Sigmoid colon (tissue), 4 donors: ENCODE data around the gene CTPS2.

ENCODE experiments used
- CTCF ChIP-seq, 4 experiments: fragments of 450-650 bp in 3 of 4; fragments of 200-600 bp in 1 of 4; IDR thresholded peaks; one replicate each; pipeline ENCODE4 v1.5.1; 2016 to 2019; ENCODE audit warnings: antibody characterized with exemption in 4 of 4, mild to moderate bottlenecking in 3 of 4, moderate library complexity in 2 of 4
- EP300 ChIP-seq, 4 donors: sonication (generic); formaldehyde crosslinking; IDR thresholded peaks; one replicate each; pipeline ENCODE4 v1.6.1; 2017; ENCODE audit warnings: antibody characterized with exemption in 4 of 4
- POLR2A ChIP-seq, 2 donors: fragments of 450-650 bp; IDR thresholded peaks; one replicate each; pipeline ENCODE4 v1.6.1; 2016; ENCODE audit warnings: antibody characterized with exemption in 2 of 2, mild to moderate bottlenecking in 2 of 2, moderate library complexity in 2 of 2
- POLR2AphosphoS5 ChIP-seq, 4 donors: sonication (generic); formaldehyde crosslinking; IDR thresholded peaks; one replicate each; pipeline ENCODE4 v1.6.1; 2017; ENCODE audit warnings: antibody characterized with exemption in 4 of 4

GRCh38 chrX:16662402-16662801, 50.1 kb downstream of the CTPS2 start:
- TF ChIP-seq POLR2AphosphoS5 (IDR thresholded peaks at IDR 0.05) = no peak
- no peak for TF ChIP-seq CTCF (IDR thresholded peaks at IDR 0.05)
- TF ChIP-seq POLR2A (IDR thresholded peaks at IDR 0.05) = no peak
- TF ChIP-seq EP300 (IDR thresholded peaks at IDR 0.05) = no peak
